Measurements from ENCODE around the gene ALOX15. TPM values are rescaled to one million over a fixed set of nuclear protein-coding genes. Genes with fewer than 3 reads are reported as not detected.

ALOX15 gene
- total RNA-seq, 1 experiment from 2014 or later: not detected

GRCh38 chr17:4679658-4680057, 38.2 kb upstream of the ALOX15 start:
- peak; percentile 68 for ATAC-seq
- H3K4me3 ChIP-seq (ENCODE audit: low read depth in 2 of 2, low read length in 2 of 2): no peak overlapping the region
- peaks cover 5% of the 10 kb centered on the region for H3K36me3 ChIP-seq (ENCODE audit: control insufficient read depth, insufficient read depth, low read length)
- H3K27me3 ChIP-seq (ENCODE audit: control insufficient read depth, insufficient read depth, low read length): no peaks in the 10 kb centered on the region
- no TSS peak for BruUV-seq (replicated peaks)
- TF ChIP-seq POLR2AphosphoS5 (IDR thresholded peaks at IDR 0.05; ENCODE audit: low read depth, low read length): no peak
- TF ChIP-seq TCF7L2 (IDR thresholded peaks at IDR 0.05; ENCODE audit: low read depth, low read length): no peak
- no peak for TF ChIP-seq CTCF (IDR thresholded peaks at IDR 0.05)
- TF ChIP-seq, protein P1, sequence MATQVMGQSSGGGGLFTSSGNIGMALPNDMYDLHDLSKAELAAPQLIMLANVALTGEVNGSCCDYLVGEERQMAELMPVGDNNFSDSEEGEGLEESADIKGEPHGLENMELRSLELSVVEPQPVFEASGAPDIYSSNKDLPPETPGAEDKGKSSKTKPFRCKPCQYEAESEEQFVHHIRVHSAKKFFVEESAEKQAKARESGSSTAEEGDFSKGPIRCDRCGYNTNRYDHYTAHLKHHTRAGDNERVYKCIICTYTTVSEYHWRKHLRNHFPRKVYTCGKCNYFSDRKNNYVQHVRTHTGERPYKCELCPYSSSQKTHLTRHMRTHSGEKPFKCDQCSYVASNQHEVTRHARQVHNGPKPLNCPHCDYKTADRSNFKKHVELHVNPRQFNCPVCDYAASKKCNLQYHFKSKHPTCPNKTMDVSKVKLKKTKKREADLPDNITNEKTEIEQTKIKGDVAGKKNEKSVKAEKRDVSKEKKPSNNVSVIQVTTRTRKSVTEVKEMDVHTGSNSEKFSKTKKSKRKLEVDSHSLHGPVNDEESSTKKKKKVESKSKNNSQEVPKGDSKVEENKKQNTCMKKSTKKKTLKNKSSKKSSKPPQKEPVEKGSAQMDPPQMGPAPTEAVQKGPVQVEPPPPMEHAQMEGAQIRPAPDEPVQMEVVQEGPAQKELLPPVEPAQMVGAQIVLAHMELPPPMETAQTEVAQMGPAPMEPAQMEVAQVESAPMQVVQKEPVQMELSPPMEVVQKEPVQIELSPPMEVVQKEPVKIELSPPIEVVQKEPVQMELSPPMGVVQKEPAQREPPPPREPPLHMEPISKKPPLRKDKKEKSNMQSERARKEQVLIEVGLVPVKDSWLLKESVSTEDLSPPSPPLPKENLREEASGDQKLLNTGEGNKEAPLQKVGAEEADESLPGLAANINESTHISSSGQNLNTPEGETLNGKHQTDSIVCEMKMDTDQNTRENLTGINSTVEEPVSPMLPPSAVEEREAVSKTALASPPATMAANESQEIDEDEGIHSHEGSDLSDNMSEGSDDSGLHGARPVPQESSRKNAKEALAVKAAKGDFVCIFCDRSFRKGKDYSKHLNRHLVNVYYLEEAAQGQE (IDR thresholded peaks at IDR 0.05; ENCODE audit: insufficient read depth in 1 of 2, low read depth in 2 of 2, low read length in 1 of 2): no peak
- TF ChIP-seq SIN3A (IDR thresholded peaks at IDR 0.05; ENCODE audit: borderline replicate concordance, insufficient read depth, low read depth, low read length): no peak
- no peaks in the 10 kb centered on the region for H3K9me3 ChIP-seq (ENCODE audit: control insufficient read depth, insufficient read depth, low read depth, low read length)
- peaks cover 8% of the 10 kb centered on the region; the same call in 1 of the 2 replicates for H3K4me1 ChIP-seq (ENCODE audit: control insufficient read depth, insufficient read depth, low read length)
- CTCF ChIA-PET: no interaction called here
- in situ Hi-C loops (cut with HindIII; ENCODE audit: low pct_unique_long_range_greater_than_20kb, low sequenced_read_pairs) (no loop called here), intact Hi-C loops (cut with micrococcal nuclease; ENCODE audit: unreplicated experiment) (no loop called here)
- no peak for DNase-seq (ENCODE audit: low read depth, low spot score)
- POLR2A ChIA-PET: no interaction called here
- H3K27ac ChIP-seq (ENCODE audit: low read length): no peak overlapping the region

GRCh38 chr17:4678448-4679026, 37.1 kb upstream of the ALOX15 start:
- CTCF ChIA-PET: no interaction called here

More at GRCh38 chr17:4678448-4679026, 37.1 kb upstream of the ALOX15 start:
- peaks cover 8% of the 10 kb centered on the region; the same call in 1 of the 2 replicates for H3K4me1 ChIP-seq (ENCODE audit: control insufficient read depth, insufficient read depth, low read length)
- intact Hi-C loops (cut with micrococcal nuclease; ENCODE audit: unreplicated experiment): no loop called here
- H3K36me3 ChIP-seq (ENCODE audit: control insufficient read depth, insufficient read depth, low read length): peaks cover 5% of the 10 kb centered on the region
- BruUV-seq (replicated peaks): no TSS peak
- POLR2A ChIA-PET: interaction anchor here (0.6 kb wide), 1 partner anchor 257 kb away, joined by 11 read pairs; no protein-coding TSS in a partner anchor
- no peaks in the 10 kb centered on the region for H3K27me3 ChIP-seq (ENCODE audit: control insufficient read depth, insufficient read depth, low read length)
- in situ Hi-C loops (cut with HindIII; ENCODE audit: low pct_unique_long_range_greater_than_20kb, low sequenced_read_pairs): no loop called here
- TF ChIP-seq TCF7L2 (IDR thresholded peaks at IDR 0.05; ENCODE audit: low read depth, low read length): no peak
- TF ChIP-seq, protein P1 (IDR thresholded peaks at IDR 0.05; ENCODE audit: insufficient read depth in 1 of 2, low read depth in 2 of 2, low read length in 1 of 2): no peak
- no peak for TF ChIP-seq CTCF (IDR thresholded peaks at IDR 0.05)
- no peak for TF ChIP-seq SIN3A (IDR thresholded peaks at IDR 0.05; ENCODE audit: borderline replicate concordance, insufficient read depth, low read depth, low read length)
- TF ChIP-seq POLR2AphosphoS5 (IDR thresholded peaks at IDR 0.05; ENCODE audit: low read depth, low read length): no peak
- no peak overlapping the region; the same call in 1 of the 2 replicates for H3K27ac ChIP-seq (ENCODE audit: low read length)
- peak; percentile 32 for DNase-seq (ENCODE audit: low read depth, low spot score)
- ATAC-seq: peak; percentile 86
- no peak overlapping the region for H3K4me3 ChIP-seq (ENCODE audit: low read depth in 2 of 2, low read length in 2 of 2)
- H3K9me3 ChIP-seq (ENCODE audit: control insufficient read depth, insufficient read depth, low read depth, low read length): no peaks in the 10 kb centered on the region

Data from Panc1 (cell line).